Activated CD8-positive, alpha-beta T cell treated with anti-CD3 and anti-CD28 coated beads for 36 hours (primary cell): Measurements from ENCODE around the gene GABBR2. TPM values are rescaled to one million over a fixed set of nuclear protein-coding genes. Genes with fewer than 3 reads are reported as not detected.
"Not testable (repeated sequence)": the region's sequence is repeated elsewhere in the genome, so short reads cannot be mapped to it uniquely, and the experiment has no call there.

ENCODE experiments used
- ATAC-seq: fragments of 200-7000 bp; cut with Tn5 transposase; one replicate; pipeline ENCODE4 v1.10.0; 2021; ENCODE audit warnings: mild to moderate bottlenecking, moderate library complexity
- CTCF ChIA-PET: fragments of 350-600 bp; sonication (Branson Sonifier 250); formaldehyde crosslinking; loops from one replicate; lab custom pipeline; 2021; ENCODE audit warnings: antibody characterized with exemption; lab: Charles Lee
- POLR2A ChIA-PET: fragments of 350-600 bp; sonication (Branson Sonifier 250); formaldehyde crosslinking; loops from one replicate; lab custom pipeline; 2021; ENCODE audit warnings: antibody characterized with exemption; lab: Charles Lee
- DNase-seq: peaks from one replicate; pipeline ENCODE4 v3.0.0-alpha.2; 2020
- H3K27ac Mint-ChIP-seq: one replicate; pipeline ENCODE4 v1.8.0; 2021; ENCODE audit warnings: mild to moderate bottlenecking, mixed read lengths
- H3K27me3 Mint-ChIP-seq: one replicate; pipeline ENCODE4 v1.8.0; 2021; ENCODE audit warnings: mixed read lengths
- H3K36me3 Mint-ChIP-seq: one replicate; pipeline ENCODE4 v1.8.0; 2021; ENCODE audit warnings: low read depth, mixed read lengths
- H3K4me1 Mint-ChIP-seq: one replicate; pipeline ENCODE4 v1.8.0; 2021; ENCODE audit warnings: low read depth, mixed read lengths
- H3K4me3 Mint-ChIP-seq: one replicate; pipeline ENCODE4 v1.8.0; 2021; ENCODE audit warnings: mild to moderate bottlenecking, moderate library complexity, mixed read lengths
- H3K9me3 Mint-ChIP-seq: one replicate; pipeline ENCODE4 v1.8.0; 2021; ENCODE audit warnings: mixed read lengths
- intact Hi-C: fragments of 100-400 bp; cut with micrococcal nuclease; formaldehyde crosslinking; loops from one replicate; pipeline ENCODE4 v1.10.0; 2022
- total RNA-seq, 2 experiments: library from RNA; stranded (reverse); gene quantifications; one replicate each; pipeline ENCODE4 v1.2.3, GENCODE V29; 2021
- TF ChIP-seq, protein P1 (sequence below): fragments of 200-600 bp; IDR thresholded peaks from one replicate; pipeline ENCODE4 v1.8.0; 2022; ENCODE audit warnings: antibody characterized with exemption, mild to moderate bottlenecking

The GABBR2 gene
- total RNA-seq, 2 experiments from 2014 or later, result not detected

GRCh38 chr9:98589102-98589501 is 119.6 kb downstream of the GABBR2 start:
- ChIA-PET CTCF (no interaction called here), POLR2A (no interaction called here)
- H3K4me3 Mint-ChIP-seq, result no peak overlapping the region
- intact Hi-C loops, result no loop called here
- no peak overlapping the region for H3K27ac Mint-ChIP-seq
- ATAC-seq (no peak), DNase-seq (no peak)
- no peaks in the 10 kb centered on the region for H3K9me3 Mint-ChIP-seq
- no peaks in the 10 kb centered on the region for H3K36me3 Mint-ChIP-seq
- peaks cover 27% of the 10 kb centered on the region for H3K27me3 Mint-ChIP-seq
- TF ChIP-seq, protein P1, sequence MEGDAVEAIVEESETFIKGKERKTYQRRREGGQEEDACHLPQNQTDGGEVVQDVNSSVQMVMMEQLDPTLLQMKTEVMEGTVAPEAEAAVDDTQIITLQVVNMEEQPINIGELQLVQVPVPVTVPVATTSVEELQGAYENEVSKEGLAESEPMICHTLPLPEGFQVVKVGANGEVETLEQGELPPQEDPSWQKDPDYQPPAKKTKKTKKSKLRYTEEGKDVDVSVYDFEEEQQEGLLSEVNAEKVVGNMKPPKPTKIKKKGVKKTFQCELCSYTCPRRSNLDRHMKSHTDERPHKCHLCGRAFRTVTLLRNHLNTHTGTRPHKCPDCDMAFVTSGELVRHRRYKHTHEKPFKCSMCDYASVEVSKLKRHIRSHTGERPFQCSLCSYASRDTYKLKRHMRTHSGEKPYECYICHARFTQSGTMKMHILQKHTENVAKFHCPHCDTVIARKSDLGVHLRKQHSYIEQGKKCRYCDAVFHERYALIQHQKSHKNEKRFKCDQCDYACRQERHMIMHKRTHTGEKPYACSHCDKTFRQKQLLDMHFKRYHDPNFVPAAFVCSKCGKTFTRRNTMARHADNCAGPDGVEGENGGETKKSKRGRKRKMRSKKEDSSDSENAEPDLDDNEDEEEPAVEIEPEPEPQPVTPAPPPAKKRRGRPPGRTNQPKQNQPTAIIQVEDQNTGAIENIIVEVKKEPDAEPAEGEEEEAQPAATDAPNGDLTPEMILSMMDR, result no peak
- H3K4me1 Mint-ChIP-seq, result no peaks in the 10 kb centered on the region

- H3K36me3 Mint-ChIP-seq, H3K9me3 Mint-ChIP-seq, H3K27ac Mint-ChIP-seq, DNase-seq, intact Hi-C loops, H3K4me3 Mint-ChIP-seq, POLR2A ChIA-PET, ATAC-seq, H3K4me1 Mint-ChIP-seq: not testable (repeated sequence)
- CTCF ChIA-PET, result interaction anchor here (0.8 kb wide), 1 partner anchor 10 kb away, joined by 3 read pairs; no protein-coding TSS in a partner anchor
- peaks cover 32% of the 10 kb centered on the region for H3K27me3 Mint-ChIP-seq
These were observed 123.8 kb downstream of the GABBR2 start for GRCh38 chr9:98584853-98585438.

GRCh38 chr9:98584059-98584458 is 124.7 kb downstream of the GABBR2 start:
- Mint-ChIP-seq H3K9me3 (no peaks in the 10 kb centered on the region), H3K36me3 (no peaks in the 10 kb centered on the region), H3K27me3 (peaks cover 34% of the 10 kb centered on the region), H3K27ac (no peak overlapping the region), H3K4me1 (no peaks in the 10 kb centered on the region), H3K4me3 (no peak overlapping the region)
- TF ChIP-seq, protein P1, result no peak
- ChIA-PET POLR2A (interaction anchor here (0.5 kb wide), 1 partner anchor 141 kb away, joined by 3 read pairs; no protein-coding TSS in a partner anchor), CTCF (interaction anchor here (1.0 kb wide), 1 partner anchor 9 kb away, joined by 3 read pairs; no protein-coding TSS in a partner anchor)
- peak; percentile 45 for ATAC-seq
- DNase-seq, result peak; percentile 50
- intact Hi-C loops, result no loop called here

DNA sequence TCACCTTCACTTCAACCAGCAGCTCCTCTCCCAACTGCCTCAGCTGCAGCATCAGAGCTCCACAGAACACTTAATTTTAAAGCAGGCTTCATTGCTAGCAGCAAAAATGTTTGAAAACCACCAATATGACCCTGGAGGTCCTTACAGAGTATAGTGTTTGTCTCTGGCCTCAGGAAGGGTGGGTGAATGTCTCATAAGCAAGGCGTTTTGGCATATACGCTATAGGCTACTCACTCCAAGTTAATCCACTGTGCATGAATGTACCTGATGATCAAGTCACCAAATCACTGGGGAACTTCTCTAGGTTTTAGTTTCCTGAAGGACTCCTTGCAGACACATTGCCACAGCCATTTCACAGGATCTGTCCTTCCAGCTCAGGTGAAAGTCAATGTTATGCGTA is 125.3 kb downstream of the GABBR2 start:
- no peak overlapping the region for H3K4me3 Mint-ChIP-seq
- intact Hi-C loops, result no loop called here
- peaks cover 36% of the 10 kb centered on the region for H3K27me3 Mint-ChIP-seq
- no peaks in the 10 kb centered on the region for H3K36me3 Mint-ChIP-seq
- H3K9me3 Mint-ChIP-seq, result no peaks in the 10 kb centered on the region
- no peak overlapping the region for H3K27ac Mint-ChIP-seq
- ATAC-seq (no peak), DNase-seq (no peak)
- POLR2A ChIA-PET, result no interaction called here
- H3K4me1 Mint-ChIP-seq, result no peaks in the 10 kb centered on the region
- TF ChIP-seq, protein P1, result no peak
- CTCF ChIA-PET, result interaction anchor here (1.0 kb wide), 1 partner anchor 9 kb away, joined by 3 read pairs; no protein-coding TSS in a partner anchor

DNA sequence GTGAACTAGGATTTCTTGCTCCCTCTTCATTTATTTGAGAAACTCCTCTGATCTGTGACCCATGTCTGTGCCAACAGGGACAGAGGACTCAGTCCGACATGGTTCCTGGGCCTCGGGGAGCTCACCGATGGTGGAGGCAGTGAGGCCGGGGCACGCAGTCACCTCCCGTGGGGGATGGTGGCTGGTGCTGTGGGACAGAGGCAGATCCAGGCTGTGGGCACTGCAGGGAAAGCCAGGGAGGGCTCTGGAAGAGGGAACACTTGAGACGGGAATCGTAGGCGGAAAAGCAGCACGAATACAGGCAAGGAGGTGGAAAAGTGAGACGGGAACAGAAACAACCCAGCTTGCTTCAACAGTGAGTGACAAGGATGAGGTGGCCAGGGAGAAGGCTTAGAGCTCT is 127.8 kb downstream of the GABBR2 start:
- ChIA-PET POLR2A (no interaction called here), CTCF (no interaction called here)
- H3K4me1 Mint-ChIP-seq, result peaks cover 5% of the 10 kb centered on the region
- H3K4me3 Mint-ChIP-seq, result no peak overlapping the region
- no peaks in the 10 kb centered on the region for H3K9me3 Mint-ChIP-seq
- H3K27me3 Mint-ChIP-seq, result peaks cover 41% of the 10 kb centered on the region
- TF ChIP-seq, protein P1, result no peak
- no peak for DNase-seq
- ATAC-seq, result no peak
- no peak overlapping the region for H3K27ac Mint-ChIP-seq
- intact Hi-C loops, result no loop called here
- no peaks in the 10 kb centered on the region for H3K36me3 Mint-ChIP-seq
